Adrenal gland (tissue), 5 donors: ENCODE results near the gene SIL1.

Experiments used
- CTCF ChIP-seq, 6 experiments: fragments of 450-650 bp in 4 of 6; fragments of 200-600 bp in 2 of 6; sonication (generic) in 1 of 6; IDR thresholded peaks; 1 replicate in 5 of 6; 2 replicates in 1 of 6; pipeline versions ENCODE4 v1.5.1 to v1.8.0; 2016 to 2021; ENCODE audit warnings: antibody characterized with exemption in 6 of 6, mild to moderate bottlenecking in 2 of 6, moderate library complexity in 1 of 6
- POLR2A ChIP-seq, 2 donors: fragments of 450-650 bp; IDR thresholded peaks; one replicate each; pipeline ENCODE4 v1.6.1; 2017; ENCODE audit warnings: antibody characterized with exemption in 2 of 2, mild to moderate bottlenecking in 2 of 2, moderate library complexity in 1 of 2
- donor health status: DM: no; HTN: no; CAD: no.

GRCh38 chr5:139131921-139132432 lies 66.2 kb downstream of the SIL1 start:
- TF ChIP-seq CTCF (IDR thresholded peaks at IDR 0.05) (no peak), POLR2A (IDR thresholded peaks at IDR 0.05) (no peak)
